BLaER1 (cell line): Measurements from ENCODE around the gene TMED6.
"Not testable (repeated sequence)": the region's sequence is repeated elsewhere in the genome, so short reads cannot be mapped to it uniquely, and the experiment has no call there.

Experiments
- H3K27ac ChIP-seq: shearing (Covaris generic); formaldehyde crosslinking; 2 replicates; pipeline ENCODE4 v1.8.1; 2022
- H3K27me3 ChIP-seq: shearing (Covaris generic); formaldehyde crosslinking; 2 replicates; pipeline ENCODE4 v1.8.1; 2022
- H3K36me3 ChIP-seq: shearing (Covaris generic); formaldehyde crosslinking; 2 replicates; pipeline ENCODE4 v1.8.1; 2022
- H3K4me1 ChIP-seq: shearing (Covaris generic); formaldehyde crosslinking; 2 replicates; pipeline ENCODE4 v1.8.1; 2022
- H3K4me2 ChIP-seq: shearing (Covaris generic); formaldehyde crosslinking; 2 replicates; pipeline ENCODE4 v1.8.1; 2022
- H3K4me3 ChIP-seq: shearing (Covaris generic); formaldehyde crosslinking; 2 replicates; pipeline ENCODE4 v1.8.1; 2022
- H3K9ac ChIP-seq: shearing (Covaris generic); formaldehyde crosslinking; 2 replicates; pipeline ENCODE4 v1.8.1; 2022
- H3K9me3 ChIP-seq: shearing (Covaris generic); formaldehyde crosslinking; 2 replicates; pipeline ENCODE4 v1.8.1; 2022
- H4K20me1 ChIP-seq: shearing (Covaris generic); formaldehyde crosslinking; 2 replicates; pipeline ENCODE4 v1.8.1; 2022
- Cebpa-rat ChIP-seq: shearing (Covaris generic); IDR thresholded peaks from 2 replicates; pipeline ENCODE4 v1.8.1; 2022

TMED6 gene

GRCh38 chr16:69309316-69309715 lies 42.3 kb downstream of the TMED6 start:
- peaks cover 30% of the 10 kb centered on the region for H4K20me1 ChIP-seq
- no peaks in the 10 kb centered on the region for H3K27me3 ChIP-seq
- no peak for TF ChIP-seq Cebpa-rat
- no peak overlapping the region for H3K4me2 ChIP-seq
- H3K9ac ChIP-seq, result no peak overlapping the region
- H3K27ac ChIP-seq, result no peak overlapping the region
- no peaks in the 10 kb centered on the region for H3K9me3 ChIP-seq
- H3K4me1 ChIP-seq, result peaks cover 32% of the 10 kb centered on the region
- no peak overlapping the region for H3K4me3 ChIP-seq
- peaks cover 16% of the 10 kb centered on the region for H3K36me3 ChIP-seq

GRCh38 chr16:69307856-69308255 lies 43.7 kb downstream of the TMED6 start:
- no peak overlapping the region for H3K27ac ChIP-seq
- H3K27me3 ChIP-seq, result no peaks in the 10 kb centered on the region
- TF ChIP-seq Cebpa-rat, result no peak
- no peak overlapping the region for H3K4me3 ChIP-seq
- peaks cover 15% of the 10 kb centered on the region for H4K20me1 ChIP-seq
- peaks cover 17% of the 10 kb centered on the region for H3K4me1 ChIP-seq
- no peak overlapping the region for H3K9ac ChIP-seq
- H3K4me2 ChIP-seq, result no peak overlapping the region
- H3K9me3 ChIP-seq, result no peaks in the 10 kb centered on the region
- peaks cover 11% of the 10 kb centered on the region; the same call in 1 of the 2 replicates for H3K36me3 ChIP-seq

- no peak overlapping the region for H3K4me3 ChIP-seq
- TF ChIP-seq Cebpa-rat, result no peak
- H3K4me1 ChIP-seq, result peaks cover 14% of the 10 kb centered on the region
- H3K9me3 ChIP-seq, result no peaks in the 10 kb centered on the region
- no peak overlapping the region for H3K4me2 ChIP-seq
- H4K20me1 ChIP-seq, result peaks cover 8% of the 10 kb centered on the region
- H3K27me3 ChIP-seq, result no peaks in the 10 kb centered on the region
- H3K9ac ChIP-seq, result no peak overlapping the region
- H3K36me3 ChIP-seq, result 0 out of 2 replicates have a peak, but pooled peaks cover 9% of the 10 kb centered on the region
- no peak overlapping the region for H3K27ac ChIP-seq
Measured at GRCh38 chr16:69307091-69307490, 44.5 kb downstream of the TMED6 start.

GRCh38 chr16:69306031-69306430 lies 45.6 kb downstream of the TMED6 start:
- Histone ChIP-seq H3K27me3 (no peaks in the 10 kb centered on the region), H3K9ac (no peak overlapping the region), H3K4me2 (no peak overlapping the region), H4K20me1 (no peaks in the 10 kb centered on the region), H3K9me3 (no peaks in the 10 kb centered on the region), H3K36me3 (peaks cover 17% of the 10 kb centered on the region), H3K4me3 (no peak overlapping the region), H3K27ac (no peak overlapping the region), H3K4me1 (peaks cover 13% of the 10 kb centered on the region)
- no peak for TF ChIP-seq Cebpa-rat

GRCh38 chr16:69302301-69302700 lies 49.3 kb downstream of the TMED6 start:
- H3K9ac ChIP-seq, result no peak overlapping the region
- no peaks in the 10 kb centered on the region for H4K20me1 ChIP-seq
- no peaks in the 10 kb centered on the region for H3K27me3 ChIP-seq
- H3K4me1 ChIP-seq, result peaks cover 7% of the 10 kb centered on the region
- H3K27ac ChIP-seq, result no peak overlapping the region
- peak overlapping the region; percentile 15; the same call in 1 of the 2 replicates for H3K4me2 ChIP-seq
- no peak overlapping the region for H3K4me3 ChIP-seq
- TF ChIP-seq Cebpa-rat, result no peak
- peaks cover 40% of the 10 kb centered on the region for H3K36me3 ChIP-seq
- no peaks in the 10 kb centered on the region for H3K9me3 ChIP-seq

GRCh38 chr16:69301861-69302260 lies 49.7 kb downstream of the TMED6 start:
- H3K27me3 ChIP-seq, result no peaks in the 10 kb centered on the region
- H3K27ac ChIP-seq, result no peak overlapping the region
- no peak overlapping the region for H3K4me2 ChIP-seq
- H3K36me3 ChIP-seq, result peaks cover 43% of the 10 kb centered on the region
- no peaks in the 10 kb centered on the region for H4K20me1 ChIP-seq
- TF ChIP-seq Cebpa-rat, result no peak
- H3K9ac ChIP-seq, result no peak overlapping the region
- H3K9me3 ChIP-seq, result no peaks in the 10 kb centered on the region
- peaks cover 7% of the 10 kb centered on the region for H3K4me1 ChIP-seq
- no peak overlapping the region for H3K4me3 ChIP-seq

- H3K9me3 ChIP-seq, result no peaks in the 10 kb centered on the region
- TF ChIP-seq Cebpa-rat, result no peak
- H3K27ac ChIP-seq, result no peak overlapping the region
- H3K27me3 ChIP-seq, result no peaks in the 10 kb centered on the region
- H3K4me1 ChIP-seq, result peaks cover 7% of the 10 kb centered on the region
- no peak overlapping the region for H3K9ac ChIP-seq
- H3K4me2 ChIP-seq, result no peak overlapping the region
- H4K20me1 ChIP-seq, result no peaks in the 10 kb centered on the region
- H3K36me3 ChIP-seq, result peaks cover 50% of the 10 kb centered on the region
- no peak overlapping the region for H3K4me3 ChIP-seq
Measured at GRCh38 chr16:69301187-69301586, 50.4 kb downstream of the TMED6 start.

GRCh38 chr16:69298261-69298660 lies 53.3 kb downstream of the TMED6 start:
- no peak for TF ChIP-seq Cebpa-rat
- no peaks in the 10 kb centered on the region for H3K27me3 ChIP-seq
- H3K9me3 ChIP-seq, result no peaks in the 10 kb centered on the region
- no peak overlapping the region for H3K27ac ChIP-seq
- H4K20me1 ChIP-seq, result no peaks in the 10 kb centered on the region
- no peak overlapping the region for H3K4me3 ChIP-seq
- H3K4me2 ChIP-seq, result no peak overlapping the region
- H3K36me3 ChIP-seq, result peaks cover 48% of the 10 kb centered on the region
- no peak overlapping the region for H3K9ac ChIP-seq
- H3K4me1 ChIP-seq, result peaks cover 7% of the 10 kb centered on the region

GRCh38 chr16:69296771-69297170 lies 54.8 kb downstream of the TMED6 start:
- H3K9me3 ChIP-seq, H3K9ac ChIP-seq: not testable (repeated sequence)
- peaks cover 42% of the 10 kb centered on the region for H3K36me3 ChIP-seq

GRCh38 chr16:69294051-69294450 lies 57.5 kb downstream of the TMED6 start:
- TF ChIP-seq Cebpa-rat, result no peak
- no peak overlapping the region for H3K4me2 ChIP-seq
- H3K4me3 ChIP-seq, result no peak overlapping the region

More at GRCh38 chr16:69296771-69297170, 54.8 kb downstream of the TMED6 start:
- H4K20me1 ChIP-seq, H3K4me3 ChIP-seq, H3K4me1 ChIP-seq, H3K27ac ChIP-seq, H3K27me3 ChIP-seq, H3K4me2 ChIP-seq: not testable (repeated sequence)

GRCh38 chr16:69293401-69293800 lies 58.2 kb downstream of the TMED6 start:
- H3K9ac ChIP-seq, result no peak overlapping the region

More at GRCh38 chr16:69294051-69294450, 57.5 kb downstream of the TMED6 start:
- Histone ChIP-seq H3K27ac (no peak overlapping the region), H3K4me1 (no peaks in the 10 kb centered on the region), H3K9me3 (no peaks in the 10 kb centered on the region), H3K27me3 (no peaks in the 10 kb centered on the region), H3K9ac (no peak overlapping the region), H3K36me3 (peaks cover 29% of the 10 kb centered on the region), H4K20me1 (no peaks in the 10 kb centered on the region)

More at GRCh38 chr16:69293401-69293800, 58.2 kb downstream of the TMED6 start:
- Histone ChIP-seq H3K27ac (no peak overlapping the region), H3K36me3 (peaks cover 32% of the 10 kb centered on the region), H3K4me2 (no peak overlapping the region), H3K27me3 (no peaks in the 10 kb centered on the region), H3K4me3 (no peak overlapping the region), H3K4me1 (no peaks in the 10 kb centered on the region), H3K9me3 (no peaks in the 10 kb centered on the region), H4K20me1 (no peaks in the 10 kb centered on the region)
- no peak for TF ChIP-seq Cebpa-rat
